H9 (cell line): ENCODE data around the gene TMEM69. TPM values are rescaled to one million over a fixed set of nuclear protein-coding genes. Genes with fewer than 3 reads are reported as not detected.
A peak's percentile ranks its signal among the peaks of the same experiment; 100 is the strongest.

Experiments used
- DNase-seq: peaks from one replicate; pipeline ENCODE4 v3.0.0-alpha.2; 2017
- H2AFZ ChIP-seq: one replicate; pipeline ENCODE4 v1.6.1; 2013; ENCODE audit warnings: mild to moderate bottlenecking, low read length, control low read depth, moderate library complexity
- H2AK5ac ChIP-seq: 2 replicates; pipeline ENCODE4 v1.6.1; 2013; ENCODE audit warnings: low read length, control low read depth, mixed read lengths; ENCODE audit not compliant: insufficient read length
- H2BK120ac ChIP-seq: one replicate; pipeline ENCODE4 v1.6.1; 2013; ENCODE audit warnings: low read depth, mild to moderate bottlenecking, low read length, control low read depth, inconsistent platforms; ENCODE audit not compliant: poor library complexity, severe bottlenecking
- H2BK12ac ChIP-seq: 2 replicates; pipeline ENCODE4 v1.6.1; 2013; ENCODE audit warnings: low read length, control low read depth, mixed read lengths, low read depth; ENCODE audit not compliant: insufficient read length
- H2BK15ac ChIP-seq: 2 replicates; pipeline ENCODE4 v1.6.1; 2013; ENCODE audit warnings: low read depth, low read length, control low read depth
- H2BK20ac ChIP-seq: one replicate; pipeline ENCODE4 v1.6.1; 2013; ENCODE audit warnings: low read depth, mild to moderate bottlenecking, low read length, control low read depth, inconsistent platforms; ENCODE audit not compliant: poor library complexity, severe bottlenecking
- H2BK5ac ChIP-seq: 2 replicates; pipeline ENCODE4 v1.6.1; 2013; ENCODE audit warnings: low read length, control low read depth, mixed read lengths; ENCODE audit not compliant: insufficient read length
- H3K14ac ChIP-seq: 2 replicates; pipeline ENCODE4 v1.6.1; 2013; ENCODE audit warnings: low read length, control low read depth; ENCODE audit not compliant: insufficient read depth
- H3K18ac ChIP-seq: 2 replicates; pipeline ENCODE4 v1.6.1; 2013; ENCODE audit warnings: low read depth, mild to moderate bottlenecking, mixed read lengths, low read length, control low read depth; ENCODE audit not compliant: insufficient read length
- H3K23ac ChIP-seq: 2 replicates; pipeline ENCODE4 v1.6.1; 2013; ENCODE audit warnings: low read length, control low read depth, mixed read lengths, low read depth; ENCODE audit not compliant: insufficient read length
- H3K23me2 ChIP-seq: 2 replicates; pipeline ENCODE4 v1.6.1; 2013; ENCODE audit warnings: low read depth, mild to moderate bottlenecking, mixed read lengths, low read length, control low read depth; ENCODE audit not compliant: insufficient read length, poor library complexity, severe bottlenecking
- H3K27ac ChIP-seq: 2 replicates; pipeline ENCODE4 v1.5.1; 2013; ENCODE audit warnings: low read length, control low read depth, mixed read lengths, low read depth; ENCODE audit not compliant: insufficient read length
- H3K27me3 ChIP-seq: 2 replicates; pipeline ENCODE4 v1.6.1; 2013; ENCODE audit warnings: low read length, control low read depth, inconsistent platforms; ENCODE audit not compliant: insufficient read depth
- H3K4ac ChIP-seq: 2 replicates; pipeline ENCODE4 v1.6.1; 2013; ENCODE audit warnings: low read depth, mild to moderate bottlenecking, control low read depth, inconsistent platforms, low read length, moderate library complexity
- H3K4me1 ChIP-seq: 2 replicates; pipeline ENCODE4 v1.6.1; 2013; ENCODE audit warnings: low read length, control low read depth, inconsistent platforms; ENCODE audit not compliant: insufficient read depth
- H3K4me2 ChIP-seq: 2 replicates; pipeline ENCODE4 v1.6.1; 2013; ENCODE audit warnings: low read length, control low read depth, mixed read lengths; ENCODE audit not compliant: insufficient read length, insufficient read depth
- H3K56ac ChIP-seq: 2 replicates; pipeline ENCODE4 v1.6.1; 2013; ENCODE audit warnings: low read depth, mild to moderate bottlenecking, mixed read lengths, low read length, control low read depth; ENCODE audit not compliant: insufficient read length
- H3K79me1 ChIP-seq: 2 replicates; pipeline ENCODE4 v1.6.1; 2013; ENCODE audit warnings: low read depth, mild to moderate bottlenecking, moderate library complexity, low read length, control low read depth, inconsistent platforms; ENCODE audit not compliant: insufficient read depth, poor library complexity, severe bottlenecking
- H3K79me2 ChIP-seq: 2 replicates; pipeline ENCODE4 v1.6.1; 2013; ENCODE audit warnings: low read length, control low read depth, inconsistent platforms; ENCODE audit not compliant: insufficient read depth
- H3K9ac ChIP-seq: 2 replicates; pipeline ENCODE4 v1.6.1; 2013; ENCODE audit warnings: low read length, control low read depth, mixed read lengths; ENCODE audit not compliant: insufficient read length; ENCODE audit errors: extremely low read depth
- H3K9me3 ChIP-seq: one replicate; pipeline ENCODE4 v1.6.1; 2013; ENCODE audit warnings: low read depth, low read length, inconsistent platforms; ENCODE audit not compliant: control insufficient read depth
- H3T11ph ChIP-seq: one replicate; pipeline ENCODE4 v1.6.1; 2013; ENCODE audit warnings: mild to moderate bottlenecking, low read length, control low read depth, inconsistent platforms
- H4K20me1 ChIP-seq: one replicate; pipeline ENCODE4 v1.6.1; 2013; ENCODE audit not compliant: control insufficient read depth, insufficient read length, insufficient read depth
- H4K5ac ChIP-seq: 2 replicates; pipeline ENCODE4 v1.6.1; 2013; ENCODE audit warnings: low read depth, mild to moderate bottlenecking, mixed read lengths, low read length, control low read depth; ENCODE audit not compliant: insufficient read length
- H4K8ac ChIP-seq: replicated peaks from 2 replicates; pipeline ENCODE4 v1.6.1; 2013; ENCODE audit warnings: low read length, control low read depth, mixed read lengths, low read depth; ENCODE audit not compliant: insufficient read length
- H4K91ac ChIP-seq: 2 replicates; pipeline ENCODE4 v1.6.1; 2013; ENCODE audit warnings: low read depth, mild to moderate bottlenecking, moderate library complexity, mixed read lengths, low read length, control low read depth; ENCODE audit not compliant: insufficient read length
- H3K27ac Mint-ChIP-seq, 3 experiments: 2 replicates in 2 of 3; 3 replicates in 1 of 3; pipeline ENCODE4 v1.8.0; 2020 to 2021; ENCODE audit warnings: mixed read lengths in 3 of 3, mild to moderate bottlenecking in 1 of 3, moderate library complexity in 1 of 3
- H3K27me3 Mint-ChIP-seq: 2 replicates; pipeline ENCODE4 v1.8.0; 2021; ENCODE audit warnings: low read depth, mild to moderate bottlenecking, moderate library complexity, mixed read lengths
- H3K36me3 Mint-ChIP-seq, 3 experiments: 2 replicates in 2 of 3; 3 replicates in 1 of 3; pipeline ENCODE4 v1.8.0; 2020 to 2021; ENCODE audit warnings: low read depth in 3 of 3, mixed read lengths in 3 of 3; ENCODE audit not compliant: insufficient read depth in 1 of 3
- H3K4me1 Mint-ChIP-seq, 2 experiments: 2 replicates each; pipeline ENCODE4 v1.8.0; 2020; ENCODE audit warnings: mixed read lengths in 2 of 2
- H3K4me3 Mint-ChIP-seq, 2 experiments: 2 replicates in 1 of 2; 3 replicates in 1 of 2; pipeline ENCODE4 v1.8.0; 2020 to 2021; ENCODE audit warnings: mild to moderate bottlenecking in 2 of 2, mixed read lengths in 2 of 2, moderate library complexity in 1 of 2
- H3K9me3 Mint-ChIP-seq, 2 experiments: 2 replicates in 1 of 2; 3 replicates in 1 of 2; pipeline ENCODE4 v1.8.0; 2020; ENCODE audit warnings: mild to moderate bottlenecking in 2 of 2, mixed read lengths in 2 of 2, moderate library complexity in 1 of 2
- CTCF ChIP-seq: fragments of 200-600 bp; sonication (generic); conservative IDR thresholded peaks from 3 replicates; pipeline ENCODE4 v1.8.0; 2021; ENCODE audit warnings: antibody characterized with exemption, mild to moderate bottlenecking
- WGBS: extraction: QIAGEN DNeasy Blood & Tissue Kit; methylation state at CpG from one replicate; pipeline ENCODE4 v1.1.7; 2013; ENCODE audit warnings: missing lambda C conversion rate, low lambda C conversion rate, mixed read lengths; ENCODE audit not compliant: insufficient read length; ENCODE audit errors: extremely low coverage; 5-methylcytosine and 5-hydroxymethylcytosine counted together
- total RNA-seq: library from RNA; stranded (reverse); gene quantifications from 2 replicates; pipeline ENCODE4 v1.2.1, GENCODE V29; 2021

Gene TMEM69
- total RNA-seq, 1 experiment from 2014 or later = 30.7 TPM

GRCh38 chr1:45656573-45657226 lies 31.3 kb upstream of the TMEM69 start:
- Histone ChIP-seq H3K79me2 (no peaks in the 10 kb centered on the region; the same call in 1 of the 2 replicates), H3K79me1 (peaks cover 5% of the 10 kb centered on the region), H4K5ac (no peak overlapping the region), H3K4me1 (no peaks in the 10 kb centered on the region), H2BK12ac (no peak overlapping the region), H2BK20ac (no peak overlapping the region), H4K8ac (no peak overlapping the region), H2BK5ac (no peak overlapping the region), H3K27me3 (no peaks in the 10 kb centered on the region), H3K4ac (no peak overlapping the region), H3K18ac (no peak overlapping the region), H4K20me1 (no peaks in the 10 kb centered on the region), H3K27ac (no peak overlapping the region), H3K4me2 (no peak overlapping the region), H2AFZ (no peak overlapping the region), H3K14ac (no peak overlapping the region), H4K91ac (no peak overlapping the region), H2BK15ac (no peak overlapping the region), H3K56ac (no peak overlapping the region), H3K23me2 (no peaks in the 10 kb centered on the region), H3K9me3 (no peaks in the 10 kb centered on the region), H3T11ph (no peak overlapping the region), H2BK120ac (no peak overlapping the region), H2AK5ac (no peak overlapping the region), H3K9ac (no peak overlapping the region), H3K23ac (no peak overlapping the region)
- Mint-ChIP-seq H3K27me3 (no peaks in the 10 kb centered on the region; the same call in 1 of the 2 replicates), H3K27ac (peak overlapping the region in 1 of 3 experiments; percentile 60; a peak in 1 of 7 replicates), H3K36me3 (peaks cover 60 to 87% (median 85%) of the 10 kb centered on the region in 3 experiments), H3K4me1 (peaks cover 5 to 6% of the 10 kb centered on the region in 2 experiments; a peak in 1 of 4 replicates), H3K4me3 (no peak overlapping the region), H3K9me3 (no peaks in the 10 kb centered on the region; a peak in 1 of 5 replicates)
- no CpG with 5 or more reads among the region's 3 CpGs for WGBS
- TF ChIP-seq CTCF = no peak
- DNase-seq = no peak
